Activated naive CD8-positive, alpha-beta T cell (primary cell): Measurements from ENCODE around the gene INCA1.

ENCODE experiments used
- H3K27ac Mint-ChIP-seq: one replicate; pipeline ENCODE4 v1.8.0; 2021; ENCODE audit warnings: mixed read lengths
- H3K27me3 Mint-ChIP-seq: one replicate; pipeline ENCODE4 v1.8.0; 2021; ENCODE audit warnings: mixed read lengths
- H3K36me3 Mint-ChIP-seq: one replicate; pipeline ENCODE4 v1.8.0; 2021; ENCODE audit warnings: mixed read lengths
- H3K4me1 Mint-ChIP-seq: one replicate; pipeline ENCODE4 v1.8.0; 2021; ENCODE audit warnings: low read depth, mixed read lengths
- H3K4me3 Mint-ChIP-seq: one replicate; pipeline ENCODE4 v1.8.0; 2021; ENCODE audit warnings: mild to moderate bottlenecking, mixed read lengths
- H3K9me3 Mint-ChIP-seq: one replicate; pipeline ENCODE4 v1.8.0; 2021; ENCODE audit warnings: low read depth, mixed read lengths

The INCA1 gene

GRCh38 chr17:5024604-5025003 is 27.3 kb upstream of the INCA1 start:
- Mint-ChIP-seq H3K9me3 (no peaks in the 10 kb centered on the region), H3K4me1 (peaks cover 2% of the 10 kb centered on the region), H3K36me3 (no peaks in the 10 kb centered on the region), H3K4me3 (no peak overlapping the region), H3K27ac (no peak overlapping the region), H3K27me3 (no peaks in the 10 kb centered on the region)

GRCh38 chr17:5023588-5024147 is 26.3 kb upstream of the INCA1 start:
- H3K36me3 Mint-ChIP-seq = no peaks in the 10 kb centered on the region
- no peaks in the 10 kb centered on the region for H3K9me3 Mint-ChIP-seq
- H3K27me3 Mint-ChIP-seq = no peaks in the 10 kb centered on the region
- no peak overlapping the region for H3K27ac Mint-ChIP-seq
- H3K4me3 Mint-ChIP-seq = no peak overlapping the region
- peaks cover 10% of the 10 kb centered on the region for H3K4me1 Mint-ChIP-seq

- no peaks in the 10 kb centered on the region for H3K36me3 Mint-ChIP-seq
- no peaks in the 10 kb centered on the region for H3K9me3 Mint-ChIP-seq
- peaks cover 10% of the 10 kb centered on the region for H3K4me1 Mint-ChIP-seq
- H3K4me3 Mint-ChIP-seq = no peak overlapping the region
- no peaks in the 10 kb centered on the region for H3K27me3 Mint-ChIP-seq
- H3K27ac Mint-ChIP-seq = no peak overlapping the region
Measured at GRCh38 chr17:5022171-5022711, 24.9 kb upstream of the INCA1 start.

- Mint-ChIP-seq H3K4me1 (peaks cover 13% of the 10 kb centered on the region), H3K4me3 (no peak overlapping the region), H3K36me3 (no peaks in the 10 kb centered on the region), H3K9me3 (no peaks in the 10 kb centered on the region), H3K27me3 (no peaks in the 10 kb centered on the region), H3K27ac (no peak overlapping the region)
Measured at GRCh38 chr17:5020502-5021023, 23.2 kb upstream of the INCA1 start.

GRCh38 chr17:5019475-5019956 is 22.2 kb upstream of the INCA1 start:
- Mint-ChIP-seq H3K4me3 (no peak overlapping the region), H3K9me3 (no peaks in the 10 kb centered on the region), H3K27ac (peak overlapping the region; percentile 92), H3K27me3 (no peaks in the 10 kb centered on the region), H3K36me3 (no peaks in the 10 kb centered on the region), H3K4me1 (peaks cover 12% of the 10 kb centered on the region)

- no peak overlapping the region for H3K4me3 Mint-ChIP-seq
- no peaks in the 10 kb centered on the region for H3K9me3 Mint-ChIP-seq
- H3K4me1 Mint-ChIP-seq = peaks cover 8% of the 10 kb centered on the region
- H3K36me3 Mint-ChIP-seq = no peaks in the 10 kb centered on the region
- H3K27ac Mint-ChIP-seq = no peak overlapping the region
- H3K27me3 Mint-ChIP-seq = no peaks in the 10 kb centered on the region
Measured at GRCh38 chr17:5014357-5014756, 17.0 kb upstream of the INCA1 start.

- H3K27me3 Mint-ChIP-seq = no peaks in the 10 kb centered on the region
- H3K4me3 Mint-ChIP-seq = no peak overlapping the region
- peaks cover 2% of the 10 kb centered on the region for H3K36me3 Mint-ChIP-seq
- H3K9me3 Mint-ChIP-seq = no peaks in the 10 kb centered on the region
- peaks cover 2% of the 10 kb centered on the region for H3K4me1 Mint-ChIP-seq
- H3K27ac Mint-ChIP-seq = no peak overlapping the region
Measured at GRCh38 chr17:5011928-5012327, 14.6 kb upstream of the INCA1 start.

- Mint-ChIP-seq H3K36me3 (peaks cover 13% of the 10 kb centered on the region), H3K4me1 (peaks cover 15% of the 10 kb centered on the region)
Measured at GRCh38 chr17:5003214-5003867, 6.0 kb upstream of the INCA1 start.

GRCh38 chr17:5002121-5002788 is 4.9 kb upstream of the INCA1 start:
- peaks cover 10% of the 10 kb centered on the region for H3K36me3 Mint-ChIP-seq
- peaks cover 16% of the 10 kb centered on the region for H3K4me1 Mint-ChIP-seq
- no peaks in the 10 kb centered on the region for H3K9me3 Mint-ChIP-seq
- H3K27me3 Mint-ChIP-seq = no peaks in the 10 kb centered on the region
- H3K27ac Mint-ChIP-seq = no peak overlapping the region
- H3K4me3 Mint-ChIP-seq = no peak overlapping the region

More at GRCh38 chr17:5003214-5003867, 6.0 kb upstream of the INCA1 start:
- Mint-ChIP-seq H3K9me3 (no peaks in the 10 kb centered on the region), H3K4me3 (no peak overlapping the region), H3K27me3 (no peaks in the 10 kb centered on the region), H3K27ac (no peak overlapping the region)

- Mint-ChIP-seq H3K4me3 (no peak overlapping the region), H3K4me1 (peaks cover 19% of the 10 kb centered on the region), H3K27ac (no peak overlapping the region)
Measured at GRCh38 chr17:5000237-5000639, 2.9 kb upstream of the INCA1 start.

GRCh38 chr17:4999430-5000093 is 2.2 kb upstream of the INCA1 start:
- peak overlapping the region; percentile 66 for H3K27ac Mint-ChIP-seq
- peaks cover 5% of the 10 kb centered on the region for H3K36me3 Mint-ChIP-seq
- H3K4me1 Mint-ChIP-seq = peaks cover 21% of the 10 kb centered on the region
- no peaks in the 10 kb centered on the region for H3K27me3 Mint-ChIP-seq
- H3K9me3 Mint-ChIP-seq = no peaks in the 10 kb centered on the region
- peak overlapping the region; percentile 81 for H3K4me3 Mint-ChIP-seq

More at GRCh38 chr17:5000237-5000639, 2.9 kb upstream of the INCA1 start:
- H3K36me3 Mint-ChIP-seq = peaks cover 8% of the 10 kb centered on the region
- H3K9me3 Mint-ChIP-seq = no peaks in the 10 kb centered on the region
- H3K27me3 Mint-ChIP-seq = no peaks in the 10 kb centered on the region

GRCh38 chr17:4998732-4999429 is 1.6 kb upstream of the INCA1 start:
- peaks cover 21% of the 10 kb centered on the region for H3K4me1 Mint-ChIP-seq
- H3K27ac Mint-ChIP-seq = peak overlapping the region; percentile 66
- H3K27me3 Mint-ChIP-seq = no peaks in the 10 kb centered on the region
- peak overlapping the region; percentile 81 for H3K4me3 Mint-ChIP-seq
- H3K36me3 Mint-ChIP-seq = peaks cover 2% of the 10 kb centered on the region
- H3K9me3 Mint-ChIP-seq = no peaks in the 10 kb centered on the region

GRCh38 chr17:4998027-4998731 is 857 bp upstream of the INCA1 start:
- H3K36me3 Mint-ChIP-seq = peaks cover 2% of the 10 kb centered on the region

More at GRCh38 chr17:4998027-4998731, 857 bp upstream of the INCA1 start:
- no peaks in the 10 kb centered on the region for H3K27me3 Mint-ChIP-seq
- H3K9me3 Mint-ChIP-seq = no peaks in the 10 kb centered on the region
- peak overlapping the region; percentile 81 for H3K4me3 Mint-ChIP-seq
- peaks cover 21% of the 10 kb centered on the region for H3K4me1 Mint-ChIP-seq
- peak overlapping the region; percentile 34 for H3K27ac Mint-ChIP-seq
